Vagina (tissue), 2 donors: ENCODE data around the gene FSTL4.

Experiments
- POLR2AphosphoS5 ChIP-seq, 2 donors: sonication (generic); formaldehyde crosslinking; IDR thresholded peaks; one replicate each; pipeline ENCODE4 v1.9.0; 2017; ENCODE audit warnings: antibody characterized with exemption in 2 of 2, mild to moderate bottlenecking in 2 of 2, low read depth in 1 of 2; ENCODE audit not compliant: insufficient read depth in 1 of 2
- TF ChIP-seq, protein P1 (sequence below), 3 experiments: fragments of 450-650 bp in 2 of 3; fragments of 200-600 bp in 1 of 3; sonication (generic) in 1 of 3; IDR thresholded peaks; one replicate each; pipeline ENCODE4 v1.5.1; 2017 to 2019; ENCODE audit warnings: antibody characterized with exemption in 3 of 3, mild to moderate bottlenecking in 2 of 3, moderate library complexity in 2 of 3

DNA sequence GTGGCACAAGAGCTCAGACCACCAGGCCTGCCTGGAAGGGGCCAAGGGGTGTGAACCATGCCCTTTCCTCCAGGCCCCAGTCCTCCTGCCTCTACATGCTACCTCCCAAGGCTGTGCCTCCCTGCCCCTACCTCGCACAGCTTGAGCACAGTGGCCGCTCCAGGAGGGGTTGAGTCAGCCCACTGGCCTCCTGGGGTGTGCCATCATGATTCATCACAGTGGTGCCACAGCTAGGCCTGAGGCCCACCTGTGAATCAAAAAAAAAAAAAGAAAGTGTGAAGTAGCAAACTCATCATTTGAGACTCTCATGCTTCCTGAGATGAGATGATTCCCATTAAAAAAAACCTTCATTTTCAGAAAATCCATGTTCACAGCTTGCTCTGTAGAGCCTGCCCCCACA is 320.0 kb downstream of the FSTL4 start:
- TF ChIP-seq, protein P1, sequence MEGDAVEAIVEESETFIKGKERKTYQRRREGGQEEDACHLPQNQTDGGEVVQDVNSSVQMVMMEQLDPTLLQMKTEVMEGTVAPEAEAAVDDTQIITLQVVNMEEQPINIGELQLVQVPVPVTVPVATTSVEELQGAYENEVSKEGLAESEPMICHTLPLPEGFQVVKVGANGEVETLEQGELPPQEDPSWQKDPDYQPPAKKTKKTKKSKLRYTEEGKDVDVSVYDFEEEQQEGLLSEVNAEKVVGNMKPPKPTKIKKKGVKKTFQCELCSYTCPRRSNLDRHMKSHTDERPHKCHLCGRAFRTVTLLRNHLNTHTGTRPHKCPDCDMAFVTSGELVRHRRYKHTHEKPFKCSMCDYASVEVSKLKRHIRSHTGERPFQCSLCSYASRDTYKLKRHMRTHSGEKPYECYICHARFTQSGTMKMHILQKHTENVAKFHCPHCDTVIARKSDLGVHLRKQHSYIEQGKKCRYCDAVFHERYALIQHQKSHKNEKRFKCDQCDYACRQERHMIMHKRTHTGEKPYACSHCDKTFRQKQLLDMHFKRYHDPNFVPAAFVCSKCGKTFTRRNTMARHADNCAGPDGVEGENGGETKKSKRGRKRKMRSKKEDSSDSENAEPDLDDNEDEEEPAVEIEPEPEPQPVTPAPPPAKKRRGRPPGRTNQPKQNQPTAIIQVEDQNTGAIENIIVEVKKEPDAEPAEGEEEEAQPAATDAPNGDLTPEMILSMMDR (IDR thresholded peaks at IDR 0.05) = no peak
- no peak for TF ChIP-seq POLR2AphosphoS5 (IDR thresholded peaks at IDR 0.05; ENCODE audit: insufficient read depth in 1 of 2, low read depth in 1 of 2)
